GM12892 (cell line): ENCODE measurements around the gene ELK4.

ENCODE experiments used
- POLR2A ChIP-seq: IDR thresholded peaks from 2 replicates; pipeline ENCODE4 v1.6.1; 2011; ENCODE audit warnings: low read depth, low read length, control low read depth
- POLR2AphosphoS5 ChIP-seq: IDR thresholded peaks from 2 replicates; pipeline ENCODE4 v1.6.1; 2011; ENCODE audit warnings: low read depth, low read length, control low read depth
- TAF1 ChIP-seq: IDR thresholded peaks from 2 replicates; pipeline ENCODE4 v1.6.1; 2011; ENCODE audit warnings: low read depth, mild to moderate bottlenecking, control low read depth, low read length, borderline replicate concordance

GRCh38 chr1:205576805-205577761, 54.7 kb downstream of the ELK4 start:
- TF ChIP-seq POLR2A (no peak), TAF1 (no peak), POLR2AphosphoS5 (no peak)
